HEK293 (cell line): ENCODE results near the gene LDLRAD4.

Experiments used
- CTCF ChIA-PET: fragments of 350-600 bp; formaldehyde crosslinking; extraction: SDS; loops from one replicate; lab custom pipeline; 2021; ENCODE audit warnings: antibody characterized with exemption; lab: Yijun Ruan, JAX
- POLR2A ChIA-PET: fragments of 300-600 bp; formaldehyde crosslinking; extraction: SDS; loops from one replicate; lab custom pipeline; 2020; ENCODE audit warnings: antibody characterized with exemption, inconsistent platforms; lab: Yijun Ruan, JAX
- H3K27ac ChIP-seq: fragments of 200-500 bp; sonication (Bioruptor generic); 2 replicates; pipeline ENCODE4 v1.5.1; 2014; ENCODE audit warnings: low read depth, low read length, control low read depth, inconsistent platforms; ENCODE audit errors: extremely low read depth
- H3K36me3 ChIP-seq, 2 experiments: fragments of 200-500 bp in 1 of 2; sonication (Bioruptor generic) in 1 of 2; 1 replicate in 1 of 2; 2 replicates in 1 of 2; pipeline ENCODE4 v1.5.1; 2014 to 2017; ENCODE audit warnings: inconsistent platforms in 2 of 2, low read length in 2 of 2; ENCODE audit not compliant: control insufficient read depth in 2 of 2, insufficient read depth in 1 of 2
- H3K4me1 ChIP-seq: fragments of 200-500 bp; sonication (Bioruptor generic); 2 replicates; pipeline ENCODE4 v1.5.1; 2014; ENCODE audit warnings: mild to moderate bottlenecking, low read length, inconsistent platforms; ENCODE audit not compliant: control insufficient read depth, insufficient read depth
- H3K4me3 ChIP-seq: 2 replicates; pipeline ENCODE4 v1.5.1; 2011; ENCODE audit warnings: low read depth, mild to moderate bottlenecking, control low read depth, low read length, moderate library complexity
- H3K9me3 ChIP-seq: fragments of 200-500 bp; sonication (Bioruptor generic); 2 replicates; pipeline ENCODE4 v1.5.1; 2014; ENCODE audit warnings: low read depth, low read length, inconsistent platforms; ENCODE audit not compliant: control insufficient read depth, insufficient read depth
- BCL6B ChIP-seq: fragments of 450-650 bp; formaldehyde crosslinking; IDR thresholded peaks from 2 replicates; pipeline ENCODE4 v1.5.1; 2017; ENCODE audit warnings: missing biosample characterization, missing genetic modification characterization
- RBAK ChIP-seq: fragments of 450-650 bp; formaldehyde crosslinking; IDR thresholded peaks from 2 replicates; pipeline ENCODE4 v1.5.1; 2016; ENCODE audit warnings: missing biosample characterization, missing genetic modification characterization
- SETDB1 ChIP-seq: IDR thresholded peaks from one replicate; pipeline ENCODE4 v1.6.1; 2017; ENCODE audit warnings: mild to moderate bottlenecking, low read length, moderate library complexity, mixed read lengths; ENCODE audit not compliant: insufficient read length
- ZBTB11 ChIP-seq: fragments of 450-650 bp; formaldehyde crosslinking; conservative IDR thresholded peaks from 2 replicates; pipeline ENCODE4 v1.5.1; 2016; ENCODE audit warnings: low read depth, missing biosample characterization, missing genetic modification characterization
- ZBTB21 ChIP-seq: fragments of 450-650 bp; formaldehyde crosslinking; IDR thresholded peaks from 2 replicates; pipeline ENCODE4 v1.5.1; 2017; ENCODE audit warnings: missing biosample characterization, missing genetic modification characterization
- ZIC2 ChIP-seq: fragments of 450-650 bp; formaldehyde crosslinking; IDR thresholded peaks from 2 replicates; pipeline ENCODE4 v1.5.1; 2016; ENCODE audit warnings: missing biosample characterization, missing genetic modification characterization
- ZNF121 ChIP-seq: fragments of 450-650 bp; formaldehyde crosslinking; IDR thresholded peaks from 2 replicates; pipeline ENCODE4 v1.5.1; 2016; ENCODE audit warnings: missing biosample characterization, missing genetic modification characterization
- ZNF138 ChIP-seq: fragments of 450-650 bp; formaldehyde crosslinking; IDR thresholded peaks from 2 replicates; pipeline ENCODE4 v1.5.1; 2016; ENCODE audit warnings: missing biosample characterization, missing genetic modification characterization, borderline replicate concordance
- ZNF24 ChIP-seq: fragments of 450-650 bp; formaldehyde crosslinking; IDR thresholded peaks from 2 replicates; pipeline ENCODE4 v1.5.1; 2016; ENCODE audit warnings: missing biosample characterization, missing genetic modification characterization
- ZNF335 ChIP-seq: fragments of 450-650 bp; formaldehyde crosslinking; conservative IDR thresholded peaks from 2 replicates; pipeline ENCODE4 v1.5.1; 2016; ENCODE audit warnings: missing biosample characterization, missing genetic modification characterization
- ZNF366 ChIP-seq: fragments of 450-650 bp; formaldehyde crosslinking; conservative IDR thresholded peaks from 2 replicates; pipeline ENCODE4 v1.5.1; 2016; ENCODE audit warnings: missing biosample characterization, missing genetic modification characterization
- ZNF416 ChIP-seq: fragments of 450-650 bp; formaldehyde crosslinking; IDR thresholded peaks from 2 replicates; pipeline ENCODE4 v1.5.1; 2016; ENCODE audit warnings: missing biosample characterization, missing genetic modification characterization
- ZNF521 ChIP-seq: fragments of 450-650 bp; formaldehyde crosslinking; IDR thresholded peaks from 2 replicates; pipeline ENCODE4 v1.5.1; 2017; ENCODE audit warnings: missing biosample characterization, mild to moderate bottlenecking, missing genetic modification characterization
- ZNF571 ChIP-seq: fragments of 450-650 bp; formaldehyde crosslinking; IDR thresholded peaks from 2 replicates; pipeline ENCODE4 v1.5.0; 2017; ENCODE audit warnings: missing biosample characterization, missing genetic modification characterization
- ZNF580 ChIP-seq: fragments of 450-650 bp; formaldehyde crosslinking; IDR thresholded peaks from 2 replicates; pipeline ENCODE4 v1.5.1; 2016; ENCODE audit warnings: missing biosample characterization, missing genetic modification characterization
- ZNF677 ChIP-seq: fragments of 450-650 bp; IDR thresholded peaks from 2 replicates; pipeline ENCODE4 v1.5.0; 2018; ENCODE audit warnings: missing biosample characterization, mild to moderate bottlenecking, missing genetic modification characterization, moderate library complexity
- ZNF776 ChIP-seq: fragments of 450-650 bp; formaldehyde crosslinking; IDR thresholded peaks from 2 replicates; pipeline ENCODE4 v1.5.0; 2017; ENCODE audit warnings: missing biosample characterization, missing genetic modification characterization, borderline replicate concordance
- ZNF830 ChIP-seq: fragments of 450-650 bp; IDR thresholded peaks from 2 replicates; pipeline ENCODE4 v1.5.0; 2018; ENCODE audit warnings: missing biosample characterization, missing genetic modification characterization, low read depth, mild to moderate bottlenecking, moderate library complexity

The LDLRAD4 gene

GRCh38 chr18:13397504-13398163 is 179.1 kb downstream of the LDLRAD4 start:
- ChIA-PET POLR2A (no interaction called here), CTCF (interaction anchor here (0.5 to 0.7 kb wide), 3 partner anchors 105 to 403 kb away, joined by 3 to 6 read pairs (median 3); no protein-coding TSS in a partner anchor)
- Histone ChIP-seq H3K27ac (no peak overlapping the region), H3K9me3 (no peaks in the 10 kb centered on the region), H3K4me3 (no peak overlapping the region), H3K4me1 (no peaks in the 10 kb centered on the region; the same call in 1 of the 2 replicates), H3K36me3 (no peaks in the 10 kb centered on the region)
- no peak for TF ChIP-seq ZBTB21 (tag by site-specific recombination)
- peak; percentile 29; the same call in 1 of the 2 replicates for TF ChIP-seq ZIC2 (tag by site-specific recombination)

GRCh38 chr18:13398631-13399030 is 180.1 kb downstream of the LDLRAD4 start:
- CTCF ChIA-PET = interaction anchor here (0.7 kb wide), 2 partner anchors 182 to 402 kb away, joined by 3 to 6 read pairs; no protein-coding TSS in a partner anchor
- TF ChIP-seq ZNF580 (tag by site-specific recombination) = no peak
- no peak for TF ChIP-seq ZNF335 (tag by site-specific recombination)
- TF ChIP-seq, all 188 proteins: peak for 0
- Histone ChIP-seq H3K36me3 (no peaks in the 10 kb centered on the region), H3K9me3 (no peaks in the 10 kb centered on the region), H3K4me3 (no peak overlapping the region), H3K27ac (no peak overlapping the region), H3K4me1 (no peaks in the 10 kb centered on the region)
- POLR2A ChIA-PET = no interaction called here

- Histone ChIP-seq H3K4me1 (no peaks in the 10 kb centered on the region), H3K36me3 (no peaks in the 10 kb centered on the region)
- TF ChIP-seq ZNF776 (tag by site-specific recombination) (no peak), ZNF121 (tag by site-specific recombination) (no peak), ZNF138 (tag by site-specific recombination) (no peak), ZNF24 (tag by site-specific recombination) (no peak), ZNF366 (tag by site-specific recombination) (no peak)
- TF ChIP-seq, all 188 proteins: peak for 0
- Histone ChIP-seq H3K27ac (no peak overlapping the region), H3K9me3 (no peaks in the 10 kb centered on the region), H3K4me3 (no peak overlapping the region)
- ChIA-PET POLR2A (no interaction called here), CTCF (interaction anchor here (1.1 kb wide), 1 partner anchor 10 kb away, joined by 3 read pairs; no protein-coding TSS in a partner anchor)
These were observed 181.0 kb downstream of the LDLRAD4 start for GRCh38 chr18:13399511-13399910.

GRCh38 chr18:13400636-13401315 is 182.2 kb downstream of the LDLRAD4 start:
- no peaks in the 10 kb centered on the region for H3K4me1 ChIP-seq
- CTCF ChIA-PET = no interaction called here
- no peak overlapping the region for H3K4me3 ChIP-seq
- H3K36me3 ChIP-seq = no peaks in the 10 kb centered on the region
- POLR2A ChIA-PET = no interaction called here
- H3K27ac ChIP-seq = no peak overlapping the region
- no peaks in the 10 kb centered on the region for H3K9me3 ChIP-seq
- TF ChIP-seq BCL6B (tag by site-specific recombination) = no peak

- Histone ChIP-seq H3K4me1 (no peaks in the 10 kb centered on the region), H3K27ac (no peak overlapping the region), H3K4me3 (no peak overlapping the region), H3K9me3 (no peaks in the 10 kb centered on the region), H3K36me3 (no peaks in the 10 kb centered on the region)
- POLR2A ChIA-PET = no interaction called here
- CTCF ChIA-PET = no interaction called here
- TF ChIP-seq ZNF580 (tag by site-specific recombination) (no peak), ZNF416 (tag by site-specific recombination) (no peak), ZNF830 (tag by site-specific recombination) (no peak), SETDB1 (no peak), RBAK (no peak), ZBTB11 (no peak), ZNF571 (tag by site-specific recombination) (no peak), ZNF521 (tag by site-specific recombination) (no peak), ZNF677 (tag by site-specific recombination) (no peak)
These were observed 182.8 kb downstream of the LDLRAD4 start for GRCh38 chr18:13401404-13401803.
